AG10803 (cell line): Measurements from ENCODE around the gene LYRM7.

Experiments used
- DNase-seq: peaks from one replicate; pipeline ENCODE4 v3.0.0; 2010; ENCODE audit warnings: low read depth
- H3K4me3 ChIP-seq: 2 replicates; pipeline ENCODE4 v1.5.1; 2011; ENCODE audit warnings: mild to moderate bottlenecking, low read length, control low read depth
- CTCF ChIP-seq: conservative IDR thresholded peaks from 2 replicates; pipeline ENCODE4 v1.5.1; 2011; ENCODE audit warnings: mild to moderate bottlenecking, low read length, control low read depth, inconsistent platforms

LYRM7 gene

GRCh38 chr5:131210151-131210510 lies 39.4 kb downstream of the LYRM7 start:
- no peak for TF ChIP-seq CTCF
- DNase-seq, result no peak
- H3K4me3 ChIP-seq, result no peak overlapping the region

- no peak for TF ChIP-seq CTCF
- DNase-seq, result no peak
- no peak overlapping the region for H3K4me3 ChIP-seq
These were observed 40.9 kb downstream of the LYRM7 start for GRCh38 chr5:131211669-131212068.

- H3K4me3 ChIP-seq, result no peak overlapping the region
- no peak for TF ChIP-seq CTCF
- no peak for DNase-seq
These were observed 41.8 kb downstream of the LYRM7 start for GRCh38 chr5:131212471-131213021.

GRCh38 chr5:131214609-131215227 lies 44.0 kb downstream of the LYRM7 start:
- no peak for TF ChIP-seq CTCF
- no peak for DNase-seq
- H3K4me3 ChIP-seq, result no peak overlapping the region

GRCh38 chr5:131217791-131218190 lies 47.0 kb downstream of the LYRM7 start:
- no peak for DNase-seq
- H3K4me3 ChIP-seq, result no peak overlapping the region
- no peak for TF ChIP-seq CTCF

- DNase-seq, result no peak
- TF ChIP-seq CTCF, result no peak
- no peak overlapping the region for H3K4me3 ChIP-seq
These were observed 47.6 kb downstream of the LYRM7 start for GRCh38 chr5:131218392-131218791.

- no peak overlapping the region for H3K4me3 ChIP-seq
- TF ChIP-seq CTCF, result no peak
- DNase-seq, result no peak
These were observed 49.8 kb downstream of the LYRM7 start for GRCh38 chr5:131220566-131220965.
